ENCODE results near the gene WIZ.

- TF ChIP-seq CTCF (conservative IDR thresholded peaks at IDR 0.05; ENCODE audit: low read depth in 2 of 2) (no peak), POLR2AphosphoS5 (IDR thresholded peaks at IDR 0.05; ENCODE audit: low read depth) (no peak), EZH2 (IDR thresholded peaks at IDR 0.05; ENCODE audit: low read depth, unreplicated experiment) (no peak), EZH2phosphoT487 (IDR thresholded peaks at IDR 0.05; ENCODE audit: unreplicated experiment) (no peak)
These were observed 11.6 kb downstream of the WIZ start for GRCh38 chr19:15438124-15438496.
